Panc1 (cell line): ENCODE results near the gene FCAMR. TPM values are rescaled to one million over a fixed set of nuclear protein-coding genes. Genes with fewer than 3 reads are reported as not detected.
"Not testable (repeated sequence)": the region's sequence is repeated elsewhere in the genome, so short reads cannot be mapped to it uniquely, and the experiment has no call there.

Source experiments
- ATAC-seq: fragments of 200-7000 bp; cut with Tn5 transposase; 2 replicates; pipeline ENCODE4 v1.9.1; 2020; ENCODE audit warnings: mild to moderate bottlenecking, moderate library complexity
- BruUV-seq: library from RNA; stranded (reverse); fragments of 400-500 nt; replicated peaks from 2 replicates; lab custom pipeline; 2021; lab: Mats Ljungman, UMichigan
- CTCF ChIA-PET: fragments of 300-600 bp; sonication (Branson Sonifier 250); formaldehyde crosslinking; loops from one replicate; lab custom pipeline; 2022; ENCODE audit warnings: antibody characterized with exemption; lab: Charles Lee
- POLR2A ChIA-PET: fragments of 300-600 bp; sonication (Branson Sonifier 250); formaldehyde crosslinking; loops from one replicate; lab custom pipeline; 2022; ENCODE audit warnings: antibody characterized with exemption; lab: Charles Lee
- DNase-seq: peaks from one replicate; pipeline ENCODE4 v3.0.0-alpha.2; 2010; ENCODE audit warnings: low read depth, low spot score
- H3K27ac ChIP-seq: 2 replicates; pipeline ENCODE4 v1.5.1; 2011; ENCODE audit warnings: mild to moderate bottlenecking, low read length, inconsistent platforms
- H3K27me3 ChIP-seq: fragments of 200-500 bp; sonication (Bioruptor generic); 2 replicates; pipeline ENCODE4 v1.6.0; 2014; ENCODE audit warnings: low read length, inconsistent platforms; ENCODE audit not compliant: control insufficient read depth, insufficient read depth
- H3K36me3 ChIP-seq: fragments of 200-500 bp; sonication (Bioruptor generic); 2 replicates; pipeline ENCODE4 v1.5.1; 2014; ENCODE audit warnings: inconsistent platforms, mild to moderate bottlenecking, low read length, moderate library complexity; ENCODE audit not compliant: control insufficient read depth, insufficient read depth
- H3K4me1 ChIP-seq: 2 replicates; pipeline ENCODE4 v1.5.1; 2011; ENCODE audit warnings: inconsistent platforms, mild to moderate bottlenecking, low read length, moderate library complexity; ENCODE audit not compliant: control insufficient read depth, insufficient read depth
- H3K4me3 ChIP-seq, 2 experiments: 2 replicates each; pipeline ENCODE4 v1.5.1; 2011 to 2012; ENCODE audit warnings: low read depth in 2 of 2, low read length in 2 of 2, mild to moderate bottlenecking in 2 of 2, inconsistent platforms in 1 of 2, moderate library complexity in 1 of 2
- H3K9me3 ChIP-seq: fragments of 200-500 bp; sonication (Bioruptor generic); 2 replicates; pipeline ENCODE4 v1.5.1; 2014; ENCODE audit warnings: low read depth, mild to moderate bottlenecking, inconsistent platforms, low read length, moderate library complexity; ENCODE audit not compliant: control insufficient read depth, insufficient read depth
- POLR2AphosphoS5 ChIP-seq: IDR thresholded peaks from 2 replicates; pipeline ENCODE4 v1.6.1; 2012; ENCODE audit warnings: mild to moderate bottlenecking, low read depth, low read length, moderate library complexity
- SIN3A ChIP-seq: IDR thresholded peaks from 2 replicates; pipeline ENCODE4 v1.6.1; 2012; ENCODE audit warnings: low read depth, mild to moderate bottlenecking, low read length, moderate library complexity, borderline replicate concordance; ENCODE audit not compliant: insufficient read depth
- TCF7L2 ChIP-seq: IDR thresholded peaks from 2 replicates; pipeline ENCODE4 v1.6.1; 2011; ENCODE audit warnings: mild to moderate bottlenecking, low read depth, low read length, inconsistent platforms
- in situ Hi-C: cut with HindIII; loops from 2 replicates; pipeline ENCODE4 v1.10.0; 2016; ENCODE audit warnings: low sequenced_read_pairs, low pct_unique_long_range_greater_than_20kb
- intact Hi-C: fragments of 100-400 bp; cut with micrococcal nuclease; formaldehyde crosslinking; loops from one replicate; pipeline ENCODE4 v1.10.0; 2022; ENCODE audit not compliant: unreplicated experiment
- total RNA-seq: library from RNA; stranded (reverse); gene quantifications from one replicate; pipeline ENCODE4 v1.2.1, GENCODE V29; 2021; ENCODE audit not compliant: unreplicated experiment
- TF ChIP-seq, protein P1 (sequence below), 2 experiments: IDR thresholded peaks; 2 replicates each; pipeline ENCODE4 v1.6.1; 2011 to 2012; ENCODE audit warnings: low read depth in 2 of 2, control low read depth in 1 of 2, low read length in 1 of 2, mild to moderate bottlenecking in 1 of 2, moderate library complexity in 1 of 2; ENCODE audit not compliant: insufficient read depth in 1 of 2
- TF ChIP-seq, protein P2 (sequence below): fragments of 450-650 bp; IDR thresholded peaks from 2 replicates; pipeline ENCODE4 v1.5.1; 2017; ENCODE audit warnings: mild to moderate bottlenecking

Gene FCAMR
- total RNA-seq, 1 experiment from 2014 or later = not detected

DNA sequence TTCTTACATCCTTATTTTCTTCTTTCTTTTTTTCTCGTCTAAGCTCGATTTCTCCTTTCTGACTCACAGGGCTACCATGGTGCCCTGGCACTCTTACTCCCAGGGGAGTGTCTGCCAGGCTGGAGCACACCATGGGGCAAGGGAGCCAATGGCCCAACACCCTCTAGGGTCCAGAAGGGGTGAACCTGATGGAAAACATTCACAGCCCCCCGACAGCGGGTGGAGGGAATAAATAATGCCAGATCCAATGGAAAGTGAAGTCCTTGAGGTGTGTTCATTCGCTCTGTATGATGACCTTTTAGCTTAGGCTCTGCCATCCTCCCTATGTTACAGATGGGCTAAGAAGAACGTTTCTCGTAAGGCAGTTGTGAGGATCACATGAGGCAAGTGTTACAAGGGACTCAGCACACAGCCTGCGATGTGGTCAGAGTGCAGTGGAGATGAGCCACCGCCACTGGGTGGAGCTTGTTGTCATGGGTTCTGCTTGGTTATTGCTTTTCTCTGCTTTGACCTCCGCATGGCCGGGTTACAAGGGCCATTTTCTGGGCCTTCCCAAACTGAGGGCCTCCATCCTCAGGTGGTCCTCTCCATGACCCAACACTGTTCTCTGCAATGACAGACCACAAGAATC lies 45.0 kb downstream of the FCAMR start:
- H3K36me3 ChIP-seq = no peaks in the 10 kb centered on the region
- H3K9me3 ChIP-seq = no peaks in the 10 kb centered on the region
- no peak overlapping the region for H3K4me3 ChIP-seq
- H3K27me3 ChIP-seq = no peaks in the 10 kb centered on the region
- no peaks in the 10 kb centered on the region for H3K4me1 ChIP-seq
- BruUV-seq = no TSS peak
- no peak overlapping the region for H3K27ac ChIP-seq
- DNase-seq (no peak), ATAC-seq (peak; percentile 58)
- POLR2A ChIA-PET = no interaction called here
- CTCF ChIA-PET = interaction anchor here (0.6 to 1.1 kb wide), 2 partner anchors 13 to 210 kb away, joined by 3 to 4 read pairs; no protein-coding TSS in a partner anchor
- intact Hi-C loops (no loop called here), in situ Hi-C loops (no loop called here)
- TF ChIP-seq POLR2AphosphoS5 (no peak), SIN3A (no peak), TCF7L2 (no peak)
- TF ChIP-seq, protein P1, sequence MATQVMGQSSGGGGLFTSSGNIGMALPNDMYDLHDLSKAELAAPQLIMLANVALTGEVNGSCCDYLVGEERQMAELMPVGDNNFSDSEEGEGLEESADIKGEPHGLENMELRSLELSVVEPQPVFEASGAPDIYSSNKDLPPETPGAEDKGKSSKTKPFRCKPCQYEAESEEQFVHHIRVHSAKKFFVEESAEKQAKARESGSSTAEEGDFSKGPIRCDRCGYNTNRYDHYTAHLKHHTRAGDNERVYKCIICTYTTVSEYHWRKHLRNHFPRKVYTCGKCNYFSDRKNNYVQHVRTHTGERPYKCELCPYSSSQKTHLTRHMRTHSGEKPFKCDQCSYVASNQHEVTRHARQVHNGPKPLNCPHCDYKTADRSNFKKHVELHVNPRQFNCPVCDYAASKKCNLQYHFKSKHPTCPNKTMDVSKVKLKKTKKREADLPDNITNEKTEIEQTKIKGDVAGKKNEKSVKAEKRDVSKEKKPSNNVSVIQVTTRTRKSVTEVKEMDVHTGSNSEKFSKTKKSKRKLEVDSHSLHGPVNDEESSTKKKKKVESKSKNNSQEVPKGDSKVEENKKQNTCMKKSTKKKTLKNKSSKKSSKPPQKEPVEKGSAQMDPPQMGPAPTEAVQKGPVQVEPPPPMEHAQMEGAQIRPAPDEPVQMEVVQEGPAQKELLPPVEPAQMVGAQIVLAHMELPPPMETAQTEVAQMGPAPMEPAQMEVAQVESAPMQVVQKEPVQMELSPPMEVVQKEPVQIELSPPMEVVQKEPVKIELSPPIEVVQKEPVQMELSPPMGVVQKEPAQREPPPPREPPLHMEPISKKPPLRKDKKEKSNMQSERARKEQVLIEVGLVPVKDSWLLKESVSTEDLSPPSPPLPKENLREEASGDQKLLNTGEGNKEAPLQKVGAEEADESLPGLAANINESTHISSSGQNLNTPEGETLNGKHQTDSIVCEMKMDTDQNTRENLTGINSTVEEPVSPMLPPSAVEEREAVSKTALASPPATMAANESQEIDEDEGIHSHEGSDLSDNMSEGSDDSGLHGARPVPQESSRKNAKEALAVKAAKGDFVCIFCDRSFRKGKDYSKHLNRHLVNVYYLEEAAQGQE (IDR thresholded peaks at IDR 0.05; ENCODE audit: insufficient read depth in 1 of 2, low read depth in 2 of 2, low read length in 1 of 2) = no peak
- TF ChIP-seq, protein P2, sequence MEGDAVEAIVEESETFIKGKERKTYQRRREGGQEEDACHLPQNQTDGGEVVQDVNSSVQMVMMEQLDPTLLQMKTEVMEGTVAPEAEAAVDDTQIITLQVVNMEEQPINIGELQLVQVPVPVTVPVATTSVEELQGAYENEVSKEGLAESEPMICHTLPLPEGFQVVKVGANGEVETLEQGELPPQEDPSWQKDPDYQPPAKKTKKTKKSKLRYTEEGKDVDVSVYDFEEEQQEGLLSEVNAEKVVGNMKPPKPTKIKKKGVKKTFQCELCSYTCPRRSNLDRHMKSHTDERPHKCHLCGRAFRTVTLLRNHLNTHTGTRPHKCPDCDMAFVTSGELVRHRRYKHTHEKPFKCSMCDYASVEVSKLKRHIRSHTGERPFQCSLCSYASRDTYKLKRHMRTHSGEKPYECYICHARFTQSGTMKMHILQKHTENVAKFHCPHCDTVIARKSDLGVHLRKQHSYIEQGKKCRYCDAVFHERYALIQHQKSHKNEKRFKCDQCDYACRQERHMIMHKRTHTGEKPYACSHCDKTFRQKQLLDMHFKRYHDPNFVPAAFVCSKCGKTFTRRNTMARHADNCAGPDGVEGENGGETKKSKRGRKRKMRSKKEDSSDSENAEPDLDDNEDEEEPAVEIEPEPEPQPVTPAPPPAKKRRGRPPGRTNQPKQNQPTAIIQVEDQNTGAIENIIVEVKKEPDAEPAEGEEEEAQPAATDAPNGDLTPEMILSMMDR = no peak

DNA sequence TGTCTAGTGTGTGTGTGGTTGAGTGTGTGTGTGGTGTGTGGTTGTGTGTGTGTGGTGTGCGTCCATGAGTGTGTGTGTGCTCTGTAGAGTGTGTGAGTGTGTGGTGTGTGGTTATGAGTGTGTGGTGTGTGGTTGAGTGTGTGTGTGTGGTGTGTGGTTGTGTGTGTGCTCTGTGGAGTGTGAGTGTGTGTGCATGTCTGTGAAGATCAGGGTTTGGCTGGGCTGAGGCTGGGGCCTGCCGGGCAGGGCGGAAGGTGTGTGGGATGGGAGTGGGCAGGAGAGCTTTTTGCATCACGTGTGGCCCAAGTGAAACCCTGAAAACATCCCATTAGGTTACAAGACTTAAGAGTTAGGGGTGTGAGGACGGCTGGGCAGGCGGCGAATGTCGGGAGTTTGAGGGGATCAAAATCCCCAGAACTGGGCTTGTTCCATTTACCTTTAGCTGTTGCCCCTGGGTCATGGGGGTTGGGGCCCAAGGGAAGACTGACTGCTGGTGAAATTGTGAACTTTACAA lies 45.6 kb downstream of the FCAMR start:
- no peaks in the 10 kb centered on the region for H3K27me3 ChIP-seq
- in situ Hi-C loops = no loop called here
- intact Hi-C loops = no loop called here
- no peaks in the 10 kb centered on the region for H3K9me3 ChIP-seq
- no peak overlapping the region for H3K4me3 ChIP-seq
- BruUV-seq = no TSS peak
- ATAC-seq = 0 out of 2 replicates have a peak, but pooled peaks have one; percentile 30
- ChIA-PET CTCF (interaction anchor here (0.6 to 1.1 kb wide), 2 partner anchors 12 to 209 kb away, joined by 3 to 4 read pairs; no protein-coding TSS in a partner anchor), POLR2A (no interaction called here)
- TF ChIP-seq, protein P2 = no peak
- TF ChIP-seq, protein P1 (IDR thresholded peaks at IDR 0.05; ENCODE audit: insufficient read depth in 1 of 2, low read depth in 2 of 2, low read length in 1 of 2) = no peak
- no peak for TF ChIP-seq TCF7L2
- no peak for TF ChIP-seq SIN3A
- no peak for TF ChIP-seq POLR2AphosphoS5
- no peak for DNase-seq
- H3K27ac ChIP-seq = no peak overlapping the region
- no peaks in the 10 kb centered on the region for H3K36me3 ChIP-seq
- H3K4me1 ChIP-seq = no peaks in the 10 kb centered on the region

DNA sequence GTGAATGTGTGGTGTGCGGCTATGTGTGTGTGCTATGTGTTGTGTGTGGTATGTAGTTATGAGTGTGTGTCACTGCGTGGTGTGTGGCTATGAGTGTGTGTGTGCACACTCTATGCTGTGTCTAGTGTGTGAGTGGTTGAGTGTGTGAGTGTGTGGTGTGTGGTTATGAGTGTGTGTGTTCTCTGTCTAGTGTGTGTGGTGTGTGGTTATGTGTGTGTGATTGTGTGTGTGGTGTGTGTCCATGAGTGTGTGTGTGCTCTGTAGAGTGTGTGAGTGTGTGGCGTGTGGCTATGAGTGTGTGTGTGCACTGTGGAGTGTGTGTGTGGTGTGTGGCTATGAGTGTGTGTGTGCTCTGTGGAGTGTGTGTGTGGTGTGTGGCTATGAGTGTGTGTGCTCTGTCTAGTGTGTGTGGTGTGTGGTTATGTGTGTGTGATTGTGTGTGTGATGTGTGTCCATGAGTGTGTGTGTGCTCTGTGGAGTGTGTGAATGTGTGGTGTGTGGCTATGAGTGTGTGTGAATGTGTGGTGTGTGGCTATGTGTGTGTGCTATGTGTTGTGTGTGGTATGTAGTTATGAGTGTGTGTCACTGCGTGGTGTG lies 46.2 kb downstream of the FCAMR start:
- CTCF ChIA-PET, ATAC-seq, H3K27me3 ChIP-seq, H3K36me3 ChIP-seq, in situ Hi-C loops, H3K9me3 ChIP-seq, H3K4me3 ChIP-seq, BruUV-seq, H3K4me1 ChIP-seq, H3K27ac ChIP-seq, POLR2A ChIA-PET, DNase-seq, intact Hi-C loops: not testable (repeated sequence)
